ENCODE results near the gene PAK2.
A peak's percentile ranks its signal among the peaks of the same experiment; 100 is the strongest.
"Not testable (repeated sequence)": the region's sequence is repeated elsewhere in the genome, so short reads cannot be mapped to it uniquely, and the experiment has no call there.

Gene PAK2

GRCh38 chr3:196739671-196740480, at the start of gene PAK2:
PAK2 (plus strand) TSS chr3:196739857; CDS start chr3:196782647, 42,790 bp downstream.
- peak; percentile 61 for DNase-seq

GRCh38 chr3:196689941-196690660, 49.6 kb upstream of the PAK2 start:
- DNase-seq, result no peak

- DNase-seq, result no peak
Measured at GRCh38 chr3:196691386-196691785, 48.3 kb upstream of the PAK2 start.

- no peak for DNase-seq
Measured at GRCh38 chr3:196694202-196694638, 45.4 kb upstream of the PAK2 start.

- no peak for DNase-seq
Measured at GRCh38 chr3:196694941-196695848, 44.5 kb upstream of the PAK2 start.

GRCh38 chr3:196695849-196696226, 43.8 kb upstream of the PAK2 start:
- no peak for DNase-seq

GRCh38 chr3:196697270-196697669, 42.4 kb upstream of the PAK2 start:
- no peak for DNase-seq

- no peak for DNase-seq
Measured at GRCh38 chr3:196699749-196700148, 39.9 kb upstream of the PAK2 start.

GRCh38 chr3:196700801-196701200, 38.9 kb upstream of the PAK2 start:
- no peak for DNase-seq

GRCh38 chr3:196706327-196706726, 33.3 kb upstream of the PAK2 start:
- no peak for DNase-seq

GRCh38 chr3:196706731-196707130, 32.9 kb upstream of the PAK2 start:
- DNase-seq, result no peak

GRCh38 chr3:196707566-196707965, 32.1 kb upstream of the PAK2 start:
- DNase-seq, result no peak

- DNase-seq, result no peak
Measured at GRCh38 chr3:196708467-196708866, 31.2 kb upstream of the PAK2 start.

- DNase-seq, result peak; percentile 36
Measured at GRCh38 chr3:196711838-196712513, 27.7 kb upstream of the PAK2 start, which contains the start of the genes CEP19 and PIGX. CEP19 (minus strand) TSS chr3:196712250; CDS start chr3:196708657, 3,593 bp downstream. PIGX (plus strand) TSS chr3:196712377.

GRCh38 chr3:196712514-196713413, 26.9 kb upstream of the PAK2 start:
- DNase-seq, result no peak

GRCh38 chr3:196717162-196717561, 22.5 kb upstream of the PAK2 start:
- not testable (repeated sequence) for DNase-seq

- DNase-seq, result no peak
Measured at GRCh38 chr3:196721097-196721496, 18.6 kb upstream of the PAK2 start.

- DNase-seq, result no peak
Measured at GRCh38 chr3:196726788-196727675, 12.6 kb upstream of the PAK2 start.

GRCh38 chr3:196735751-196736150, 3.9 kb upstream of the PAK2 start:
- no peak for DNase-seq

Measured in NCI-H187 treated with DMSO at 0.1 percent for 48 hours (cell line).